Transverse colon (tissue), 4 donors: ENCODE results near the gene PSME3. TPM values are rescaled to one million over a fixed set of nuclear protein-coding genes. Genes with fewer than 3 reads are reported as not detected.
A peak's percentile ranks its signal among the peaks of the same experiment; 100 is the strongest.

Experiments used
- DNase-seq: peaks from one replicate; pipeline ENCODE4 v3.0.0-alpha.2; 2019
- H3K27ac ChIP-seq, 4 donors: fragments of 200-600 bp; sonication (generic); 2 replicates each; pipeline ENCODE4 v1.5.1; 2016 to 2018; ENCODE audit warnings: inconsistent platforms in 4 of 4
- H3K27me3 ChIP-seq: fragments of 200-600 bp; sonication (generic); 2 replicates; pipeline ENCODE4 v1.5.1; 2017; ENCODE audit warnings: inconsistent platforms
- H3K36me3 ChIP-seq, 4 donors: fragments of 200-600 bp; sonication (generic); 2 replicates each; pipeline ENCODE4 v1.5.1; 2017 to 2019; ENCODE audit warnings: inconsistent platforms in 4 of 4
- H3K4me1 ChIP-seq, 4 donors: fragments of 200-600 bp; sonication (generic); 2 replicates each; pipeline ENCODE4 v1.5.1; 2017 to 2020; ENCODE audit warnings: inconsistent platforms in 4 of 4
- H3K4me3 ChIP-seq, 4 donors: fragments of 200-600 bp; sonication (generic); 1 replicate in 1 of 4; 2 replicates in 3 of 4; pipeline versions ENCODE4 v1.5.1 to v1.6.1; 2017 to 2019; ENCODE audit warnings: inconsistent platforms in 4 of 4
- H3K9me3 ChIP-seq, 2 donors: fragments of 200-600 bp; sonication (generic); 2 replicates each; pipeline ENCODE4 v1.5.1; 2017 to 2019; ENCODE audit warnings: inconsistent platforms in 2 of 2
- CTCF ChIP-seq, 5 experiments: fragments of 200-600 bp in 3 of 5; fragments of 450-650 bp in 2 of 5; sonication (generic) in 3 of 5; IDR thresholded peaks; 1 replicate in 2 of 5; 2 replicates in 3 of 5; pipeline ENCODE4 v1.5.1; 2016 to 2017; ENCODE audit warnings: antibody characterized with exemption in 5 of 5, inconsistent platforms in 3 of 5, mild to moderate bottlenecking in 2 of 5, moderate library complexity in 1 of 5
- EP300 ChIP-seq: sonication (generic); formaldehyde crosslinking; IDR thresholded peaks from one replicate; pipeline ENCODE4 v1.6.1; 2017; ENCODE audit warnings: antibody characterized with exemption, low read depth
- POLR2A ChIP-seq: fragments of 450-650 bp; IDR thresholded peaks from one replicate; pipeline ENCODE4 v1.6.1; 2016; ENCODE audit warnings: antibody characterized with exemption, mild to moderate bottlenecking, moderate library complexity
- POLR2AphosphoS5 ChIP-seq, 3 donors: sonication (generic); formaldehyde crosslinking; IDR thresholded peaks; one replicate each; pipeline ENCODE4 v1.6.1; 2016; ENCODE audit warnings: antibody characterized with exemption in 3 of 3
- WGBS, 2 donors: methylation state at CpG; one replicate each; pipeline ENCODE4 v1.1.5; 2018; ENCODE audit warnings: low coverage in 1 of 2; 5-methylcytosine and 5-hydroxymethylcytosine counted together
- in situ Hi-C, 4 donors: fragments of 200-750 bp; cut with MboI; loops; one replicate each; pipeline versions ENCODE4 v1.15.0 to v1.15.1; 2017; ENCODE audit warnings: low sequenced_read_pairs in 3 of 4, low pct_ligation_motif_present in 1 of 4, low pct_unique_long_range_greater_than_20kb in 1 of 4
- intact Hi-C: fragments of 100-400 bp; cut with DNase I; formaldehyde crosslinking; loops from one replicate; pipeline ENCODE4 v1.15.1; 2023; ENCODE audit warnings: low total_unique reads
- total RNA-seq, 4 donors: library from RNA; depleted of rRNA; stranded (reverse); fragments of >200 nt; gene quantifications; one replicate each; pipeline ENCODE4 v1.1.0, GENCODE V29; 2016

Gene PSME3
- total RNA-seq, 4 donors from 2014 or later: 37.0 to 131 (median 60.4) TPM

- H3K27me3 ChIP-seq: peaks cover 23% of the 10 kb centered on the region
- 66 to 100% methylated on average over 1 to 9 of the region's 9 CpGs for WGBS, 2 donors
- in situ Hi-C loops (loop anchor here (10.0 to 25.0 kb wide), 4 partner anchors 78 to 466 kb away; no protein-coding TSS in a partner anchor), intact Hi-C loops (no loop called here)
- H3K4me3 ChIP-seq: no peak overlapping the region
- H3K9me3 ChIP-seq: no peaks in the 10 kb centered on the region
- DNase-seq: no peak
- peaks cover 5 to 17% (median 13%) of the 10 kb centered on the region in 4 donors for H3K4me1 ChIP-seq
- H3K27ac ChIP-seq: peak overlapping the region in 1 of 4 donors; percentile 8
- peaks cover 0 to 5% (median 2%) of the 10 kb centered on the region in 4 donors for H3K36me3 ChIP-seq
- TF ChIP-seq CTCF (IDR thresholded peaks at IDR 0.05) (no peak), POLR2A (no peak), EP300 (no peak), POLR2AphosphoS5 (IDR thresholded peaks at IDR 0.05) (no peak)
Observed at GRCh38 chr17:42846594-42847280, 13.5 kb downstream of the PSME3 start.

DNA sequence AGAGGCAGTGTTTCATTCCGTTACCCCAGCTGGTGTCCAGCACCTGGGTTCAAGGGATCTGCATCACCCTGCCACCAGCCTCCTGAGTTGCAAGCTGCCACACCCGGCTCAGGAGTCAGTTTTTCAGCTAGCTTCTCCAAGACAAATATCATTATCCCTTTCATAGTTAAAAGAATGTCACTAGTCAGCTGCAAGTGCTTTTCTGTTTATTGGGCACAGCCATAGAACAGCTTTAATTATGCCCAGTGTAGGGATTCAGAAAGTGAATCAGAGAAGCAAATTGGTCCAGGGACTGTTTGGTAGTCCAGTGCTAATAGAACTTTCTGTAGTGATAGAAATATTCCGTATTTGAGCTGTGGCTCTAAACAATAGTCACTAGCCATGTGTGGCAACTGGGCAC is 14.9 kb downstream of the PSME3 start:
- Histone ChIP-seq H3K9me3 (no peaks in the 10 kb centered on the region), H3K27ac (no peak overlapping the region), H3K36me3 (peaks cover 0 to 4% (median 0%) of the 10 kb centered on the region in 4 donors), H3K4me3 (no peak overlapping the region), H3K4me1 (peaks cover 5 to 17% (median 13%) of the 10 kb centered on the region in 4 donors), H3K27me3 (peaks cover 23% of the 10 kb centered on the region)
- no peak for TF ChIP-seq CTCF (IDR thresholded peaks at IDR 0.05)
- no peak for TF ChIP-seq POLR2AphosphoS5 (IDR thresholded peaks at IDR 0.05)
- TF ChIP-seq EP300: no peak
- TF ChIP-seq POLR2A: no peak
- WGBS, 2 donors: 29 to 55% methylated on average over 1 to 3 of the region's 3 CpGs
- intact Hi-C loops (no loop called here), in situ Hi-C loops (loop anchor here (10.0 to 25.0 kb wide), 4 partner anchors 77 to 464 kb away; no protein-coding TSS in a partner anchor)
- DNase-seq: no peak

DNA sequence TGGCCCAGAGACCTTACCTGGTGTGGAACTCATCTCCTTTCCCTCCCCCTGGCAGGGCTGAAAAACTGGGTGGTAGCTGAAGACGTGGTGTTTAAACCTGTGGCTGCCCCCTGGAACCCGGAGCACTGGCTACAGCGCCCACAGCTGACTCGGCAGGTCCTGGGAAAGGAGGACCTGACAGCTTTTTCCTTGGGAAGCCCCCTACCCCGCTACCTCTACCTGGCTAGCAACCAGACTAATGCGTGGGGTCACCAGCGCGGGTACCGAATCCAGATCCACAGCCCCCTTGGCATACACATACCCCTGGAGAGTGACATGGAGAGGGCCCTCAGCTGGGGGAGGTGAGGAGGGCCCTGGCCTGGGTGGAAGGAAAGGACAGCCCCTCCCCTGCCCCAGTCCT is 15.8 kb downstream of the PSME3 start:
- H3K27ac ChIP-seq: no peak overlapping the region
- no peak for DNase-seq
- H3K9me3 ChIP-seq: no peaks in the 10 kb centered on the region
- TF ChIP-seq POLR2A (no peak), CTCF (IDR thresholded peaks at IDR 0.05) (no peak), POLR2AphosphoS5 (IDR thresholded peaks at IDR 0.05) (no peak), EP300 (no peak)
- in situ Hi-C loops (loop anchor here (10.0 to 25.0 kb wide), 4 partner anchors 76 to 463 kb away; no protein-coding TSS in a partner anchor), intact Hi-C loops (no loop called here)
- peaks cover 5 to 20% (median 12%) of the 10 kb centered on the region in 4 donors for H3K4me1 ChIP-seq
- H3K4me3 ChIP-seq: no peak overlapping the region
- H3K36me3 ChIP-seq: peaks cover 0 to 2% (median 0%) of the 10 kb centered on the region in 4 donors
- WGBS, 2 donors: 88% methylated on average over 9 of the region's 9 CpGs; no CpG with 5 or more reads in 1 of the 2 donors
- peaks cover 23% of the 10 kb centered on the region for H3K27me3 ChIP-seq

GRCh38 chr17:42849451-42850181 is 16.4 kb downstream of the PSME3 start:
- 50% methylated on average over 8 of the region's 8 CpGs; no CpG with 5 or more reads in 1 of the 2 donors for WGBS, 2 donors
- H3K9me3 ChIP-seq: no peaks in the 10 kb centered on the region
- no peaks in the 10 kb centered on the region for H3K36me3 ChIP-seq
- H3K4me1 ChIP-seq: peaks cover 5 to 20% (median 15%) of the 10 kb centered on the region in 4 donors
- TF ChIP-seq POLR2AphosphoS5 (IDR thresholded peaks at IDR 0.05) (no peak), POLR2A (no peak), CTCF (IDR thresholded peaks at IDR 0.05) (no peak), EP300 (no peak)
- in situ Hi-C loops: loop anchor here (10.0 to 25.0 kb wide), 4 partner anchors 75 to 463 kb away; no protein-coding TSS in a partner anchor
- H3K4me3 ChIP-seq: no peak overlapping the region
- intact Hi-C loops: no loop called here
- H3K27ac ChIP-seq: peak overlapping the region in 3 of 4 donors; percentile 78 to 85 (median 80)
- H3K27me3 ChIP-seq: peaks cover 23% of the 10 kb centered on the region
- DNase-seq: no peak
